ENCODE results near the gene RASSF6. TPM values are rescaled to one million over a fixed set of nuclear protein-coding genes. Genes with fewer than 3 reads are reported as not detected.
"Not testable (repeated sequence)": the region's sequence is repeated elsewhere in the genome, so short reads cannot be mapped to it uniquely, and the experiment has no call there.

The RASSF6 gene
- total RNA-seq, 1 donor, result 1.3 TPM

DNA sequence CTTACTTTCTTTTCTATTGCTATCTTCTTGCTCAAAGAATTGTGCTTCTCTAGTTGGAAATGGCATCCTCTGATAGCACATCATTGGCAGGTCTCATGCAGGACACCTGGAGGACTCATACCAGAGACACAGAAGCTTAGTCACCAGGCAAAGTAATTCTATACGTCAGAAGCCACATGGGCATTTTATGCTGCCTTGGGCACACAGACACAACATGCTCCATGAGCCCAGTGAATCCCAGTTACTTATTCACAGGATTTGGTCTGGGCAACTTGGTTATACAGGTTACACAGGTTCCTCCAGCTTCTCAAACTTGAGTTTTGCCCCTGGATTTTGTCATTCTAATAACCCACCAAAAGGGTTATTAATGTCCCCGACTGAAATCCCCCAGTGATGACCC, 7.1 kb downstream of the RASSF6 start:
- no peak for DNase-seq (ENCODE audit: low read depth in 2 of 3, low spot score in 2 of 3)

DNA sequence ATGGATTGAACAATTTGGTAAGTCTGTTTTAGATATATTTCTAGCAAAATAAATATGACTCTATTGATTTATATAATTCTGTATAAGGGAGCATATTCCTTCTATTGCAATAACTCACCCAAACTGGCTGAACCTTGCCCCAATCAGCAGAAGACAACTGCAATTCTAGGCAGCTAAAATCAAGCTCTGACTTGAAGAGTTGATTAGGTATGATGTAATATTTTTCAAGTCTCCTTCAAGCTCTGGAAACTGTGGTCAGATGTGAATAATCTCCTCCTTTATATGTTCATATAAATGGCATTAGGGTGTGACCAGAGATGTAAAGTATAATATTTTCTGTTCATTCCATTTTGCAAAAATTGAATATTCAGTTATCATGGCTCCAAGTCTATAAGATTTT, 8.2 kb downstream of the RASSF6 start:
- no peak for DNase-seq (ENCODE audit: low read depth in 2 of 3, low spot score in 2 of 3)

DNA sequence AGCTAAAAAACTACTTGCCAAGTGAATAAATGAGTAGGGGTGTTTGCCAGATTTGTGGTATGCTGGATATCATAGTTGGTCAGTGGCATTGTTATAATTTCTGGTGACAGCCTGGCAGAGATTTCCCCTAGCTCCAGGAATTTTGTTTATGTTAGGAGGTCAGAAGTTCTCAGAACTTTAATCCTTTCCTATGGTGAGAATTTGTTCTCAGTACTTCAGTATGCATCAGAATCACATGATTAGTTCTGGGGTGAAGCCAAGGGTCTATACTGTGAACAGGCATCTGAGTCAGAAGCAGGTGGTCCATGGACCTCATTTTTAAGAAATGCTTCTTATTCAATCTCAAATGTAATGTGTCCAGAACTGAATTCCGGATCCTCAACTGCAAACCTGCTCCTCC, 10.5 kb downstream of the RASSF6 start:
- DNase-seq (ENCODE audit: low read depth in 2 of 3, low spot score in 2 of 3), result no peak

DNA sequence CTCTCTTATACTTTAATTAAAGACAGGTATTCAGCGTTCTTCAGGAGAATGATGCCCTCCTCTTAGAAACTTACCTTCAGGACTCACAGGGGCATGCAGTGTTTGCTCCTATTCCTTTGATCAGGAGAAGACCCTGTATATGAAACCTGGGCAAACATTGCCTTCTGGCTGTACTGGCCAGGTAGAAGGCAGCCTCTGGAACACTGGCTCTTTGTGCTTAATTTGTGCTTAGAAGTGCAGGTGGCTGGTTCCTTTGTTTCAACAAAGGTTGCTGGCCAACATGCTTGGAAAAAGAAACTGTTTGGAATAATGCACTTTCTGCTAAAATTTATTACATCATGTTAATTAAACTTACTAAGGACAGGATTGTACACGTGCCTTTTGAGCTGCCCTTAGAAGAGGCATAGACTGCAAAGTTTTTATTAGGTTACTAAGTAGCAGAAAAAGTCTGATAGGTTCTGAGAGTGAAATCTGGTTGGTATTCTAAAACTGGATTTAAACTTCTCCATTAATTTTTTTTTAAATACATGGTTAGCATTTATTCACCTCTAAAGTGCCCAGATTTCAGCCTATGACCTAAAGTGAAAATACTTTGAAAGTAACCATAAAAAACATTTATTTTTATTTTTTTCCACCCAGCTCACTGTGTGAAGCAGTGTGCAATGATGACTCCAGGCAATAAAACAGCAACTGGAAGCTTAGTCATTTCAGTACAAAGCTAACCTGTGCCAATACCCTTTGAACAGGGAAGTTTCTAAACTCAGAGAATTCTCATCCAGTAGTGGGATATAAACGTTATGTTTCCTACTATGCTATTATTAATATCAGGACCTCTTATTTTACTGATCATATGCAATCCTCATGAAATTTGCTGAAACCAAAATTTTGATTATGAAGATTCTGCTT, 11.3 kb downstream of the RASSF6 start:
- DNase-seq (ENCODE audit: low read depth in 2 of 3, low spot score in 2 of 3), result no peak

DNA sequence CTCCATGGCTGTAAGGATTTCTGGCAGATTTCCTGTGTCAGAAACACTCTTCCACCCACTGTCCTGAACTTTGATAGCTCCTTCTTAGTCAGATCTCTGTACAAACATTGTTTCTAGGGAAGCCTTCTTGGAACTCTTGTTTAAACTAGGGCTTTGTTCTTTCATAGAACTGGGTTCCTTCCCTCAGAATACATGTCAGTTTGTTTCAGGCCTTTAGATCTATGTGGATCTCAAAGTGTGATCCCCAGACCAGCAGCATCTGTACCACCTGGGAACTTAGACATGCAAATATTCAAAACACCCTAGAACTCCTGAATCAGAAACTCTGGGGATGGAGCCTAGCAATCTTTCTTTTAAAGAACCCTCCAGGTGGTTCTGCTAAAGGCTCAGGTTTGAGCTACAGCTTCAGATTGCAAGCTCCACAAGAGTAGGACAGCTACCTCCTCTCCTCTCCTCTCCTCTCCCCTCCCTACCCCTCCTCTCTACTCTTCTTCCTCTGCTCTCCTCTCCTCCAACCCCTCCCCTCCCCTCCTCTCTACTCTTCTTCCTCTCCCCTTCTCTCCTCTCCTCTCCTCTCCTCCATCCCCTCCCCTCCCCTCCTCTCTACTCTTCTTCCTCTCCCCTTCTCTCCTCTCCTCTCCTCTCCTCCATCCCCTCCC, 12.7 kb downstream of the RASSF6 start:
- DNase-seq (ENCODE audit: low read depth in 2 of 3, low spot score in 2 of 3), result no peak

DNA sequence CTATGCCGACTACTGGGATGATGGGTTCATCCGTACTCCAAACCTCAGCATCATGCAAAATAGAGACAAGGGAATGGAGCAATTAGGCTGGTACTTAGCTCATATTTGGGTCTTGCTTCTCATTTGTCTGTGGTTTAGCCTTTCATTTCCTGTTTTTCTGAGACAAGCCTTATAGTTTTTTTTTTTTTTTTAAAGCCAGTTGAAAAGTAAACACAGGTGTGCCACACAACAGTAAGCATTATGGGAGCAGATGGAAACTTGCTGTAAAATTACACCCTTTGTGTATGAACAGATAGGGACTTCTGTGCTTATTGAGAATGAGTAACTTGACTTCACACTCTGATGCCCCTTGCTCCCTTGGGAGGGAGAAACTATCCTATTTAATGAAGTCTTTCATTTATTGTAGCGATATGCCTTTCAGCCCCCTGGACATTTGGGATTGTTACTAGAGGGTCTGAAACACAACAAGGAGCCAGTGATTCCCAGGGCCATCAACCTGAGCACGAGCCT, 13.7 kb downstream of the RASSF6 start:
- peak in 1 of 3 donors; percentile 11 for DNase-seq (ENCODE audit: low read depth in 2 of 3, low spot score in 2 of 3)

DNA sequence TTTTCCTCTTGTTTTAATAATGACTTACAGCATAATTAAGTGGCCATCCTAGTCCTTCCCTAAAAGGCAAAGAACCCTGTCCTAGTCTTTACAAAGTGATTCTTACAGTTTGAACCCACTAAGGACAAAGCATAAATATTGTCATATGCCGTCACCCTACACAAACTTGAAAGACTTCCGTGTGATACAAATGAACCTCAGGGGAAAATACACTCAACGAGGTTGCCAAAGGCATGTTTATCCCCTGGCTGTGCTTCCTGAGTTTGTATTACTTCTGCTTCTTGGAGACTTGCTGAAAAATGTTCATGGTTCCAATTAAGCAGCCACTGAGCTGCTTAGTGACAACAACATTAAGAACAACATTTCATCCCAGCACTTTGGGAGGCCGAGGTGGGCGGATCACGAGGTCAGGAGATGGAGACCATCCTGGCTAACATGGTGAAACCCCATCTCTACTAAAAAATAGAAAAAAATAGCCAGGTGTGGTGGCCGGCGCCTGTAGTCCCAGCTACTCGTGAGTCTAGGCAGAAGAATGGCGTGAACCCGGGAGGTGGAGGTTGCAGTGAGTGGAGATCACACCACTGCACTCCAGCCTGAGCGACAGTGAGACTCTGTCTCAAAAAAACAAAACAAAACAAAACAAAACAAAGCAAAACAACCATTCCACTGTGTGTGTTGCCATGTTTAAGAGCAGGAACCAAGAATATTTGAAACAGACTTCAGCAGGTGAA, 16.2 kb downstream of the RASSF6 start:
- DNase-seq (ENCODE audit: low read depth in 2 of 3, low spot score in 2 of 3), result peak in 2 of 3 donors; percentile 40 to 78

DNA sequence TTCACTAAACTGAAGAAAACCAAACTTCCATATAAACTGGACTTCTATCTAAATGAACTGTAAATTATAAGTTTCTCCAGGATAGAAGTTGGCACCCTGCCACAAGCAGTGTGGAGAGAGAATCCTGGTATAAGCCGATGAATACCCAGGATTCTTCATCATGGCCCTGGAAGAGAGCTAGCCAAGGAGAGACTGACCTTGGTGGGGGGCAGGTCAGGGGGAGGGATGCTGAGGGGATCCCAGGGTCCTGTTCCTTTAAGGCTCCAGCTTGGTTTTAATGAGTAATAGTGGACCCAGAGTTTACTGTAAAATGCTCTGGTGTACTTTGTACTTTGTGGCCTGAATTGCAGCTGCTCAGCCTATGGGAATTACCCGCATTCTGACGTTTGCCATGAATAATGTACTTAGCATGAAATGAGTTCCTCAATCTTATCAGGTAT, 16.9 kb downstream of the RASSF6 start:
- peak in 2 of 3 donors; percentile 51 to 71 for DNase-seq (ENCODE audit: low read depth in 2 of 3, low spot score in 2 of 3)

DNA sequence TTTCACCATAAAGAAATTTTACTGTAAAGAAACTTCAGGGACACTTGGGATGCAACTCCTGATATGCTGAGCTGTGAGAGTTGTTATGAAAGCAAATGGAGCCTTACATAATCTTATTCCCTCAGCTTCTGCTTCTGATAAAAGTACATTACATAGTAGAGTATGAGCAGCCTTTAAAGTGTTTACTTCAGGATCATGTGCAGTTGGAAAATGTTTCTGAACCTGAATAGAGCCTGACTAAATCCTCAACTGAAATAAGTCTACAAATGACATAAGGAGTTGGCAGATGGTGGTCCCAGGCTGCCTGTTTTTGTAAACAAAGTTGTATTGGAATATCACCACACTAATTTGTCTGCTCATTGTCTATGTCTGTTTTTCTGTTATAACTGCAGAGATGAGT, 19.3 kb downstream of the RASSF6 start:
- DNase-seq (ENCODE audit: low read depth in 2 of 3, low spot score in 2 of 3), result no peak

DNA sequence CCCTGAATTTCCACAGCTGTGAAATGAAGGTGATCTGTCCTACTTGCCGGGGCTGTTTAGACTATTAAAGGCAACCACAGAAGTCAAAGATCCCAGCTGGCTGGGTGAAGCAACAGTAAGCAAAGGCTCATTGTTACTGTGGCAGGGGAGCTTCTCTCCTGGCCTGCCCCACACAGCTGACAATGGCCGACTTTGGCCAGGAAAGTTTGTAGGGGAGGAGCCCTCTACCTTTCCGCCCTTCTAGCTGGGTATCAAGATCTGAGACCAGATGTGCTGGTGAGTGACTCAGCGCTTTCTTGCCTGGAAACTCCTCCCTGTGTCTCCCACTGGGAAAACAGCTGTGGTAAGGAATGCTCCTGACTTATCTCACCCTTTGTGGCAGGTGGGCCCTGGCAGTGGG, 21.1 kb downstream of the RASSF6 start:
- DNase-seq (ENCODE audit: low read depth in 2 of 3, low spot score in 2 of 3), result no peak

DNA sequence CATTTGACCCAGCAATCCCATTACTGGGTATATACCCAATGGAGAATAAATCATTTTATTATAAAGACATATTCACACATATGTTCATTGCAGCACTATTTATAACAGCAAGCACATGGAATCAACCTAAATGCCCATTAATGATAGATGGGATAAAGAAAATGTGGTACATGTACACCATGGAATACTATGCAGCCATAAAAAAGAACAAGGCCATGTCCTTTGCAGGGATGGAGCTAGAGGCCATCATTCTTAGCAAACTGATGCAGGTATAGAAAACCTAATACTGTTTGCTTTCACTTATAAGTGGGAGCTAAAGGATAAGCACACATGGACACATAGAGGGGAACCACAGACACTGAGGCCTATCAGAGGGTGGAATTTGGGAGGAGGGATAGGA, 22.6 kb downstream of the RASSF6 start:
- DNase-seq (ENCODE audit: low read depth in 2 of 3, low spot score in 2 of 3), result no peak

DNA sequence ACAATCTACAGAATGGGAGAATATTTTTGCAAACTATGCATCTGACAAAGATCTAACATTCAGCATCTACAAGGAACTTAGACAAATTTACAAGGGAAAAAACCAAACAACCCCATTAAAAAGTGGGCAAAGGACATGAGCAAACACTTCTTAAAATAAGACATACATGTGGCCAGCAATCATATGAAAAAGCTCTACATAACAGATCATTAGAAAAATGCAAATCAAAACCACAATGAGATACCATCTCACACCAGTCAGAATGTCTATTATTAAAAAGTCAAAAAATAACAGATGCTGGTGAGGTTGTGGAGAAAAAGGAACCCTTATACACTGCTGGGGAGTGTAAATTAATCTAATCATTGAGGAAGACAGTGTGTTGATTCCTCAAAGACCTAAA, 23.1 kb downstream of the RASSF6 start:
- not testable (repeated sequence) for DNase-seq (ENCODE audit: low read depth in 2 of 3, low spot score in 2 of 3)

DNA sequence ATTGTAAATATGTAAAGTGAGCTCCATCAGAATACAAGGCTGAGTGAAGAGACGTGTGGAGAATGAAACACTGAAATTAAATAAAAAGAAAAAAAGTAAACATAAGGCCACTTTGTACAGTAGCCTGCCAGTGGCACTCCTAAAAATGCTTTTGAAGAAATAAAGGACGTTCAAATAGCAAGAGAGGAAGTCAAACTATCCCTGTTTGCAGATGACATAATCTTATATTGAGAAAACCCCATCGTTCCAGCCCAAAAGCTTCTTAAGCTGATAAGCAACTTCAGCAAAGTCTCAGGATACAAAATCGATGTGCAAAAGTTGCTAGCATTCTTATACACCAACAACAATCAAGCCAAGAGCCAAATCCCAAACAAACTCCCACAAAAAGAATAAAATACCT, 24.2 kb downstream of the RASSF6 start:
- no peak for DNase-seq (ENCODE audit: low read depth in 2 of 3, low spot score in 2 of 3)

DNA sequence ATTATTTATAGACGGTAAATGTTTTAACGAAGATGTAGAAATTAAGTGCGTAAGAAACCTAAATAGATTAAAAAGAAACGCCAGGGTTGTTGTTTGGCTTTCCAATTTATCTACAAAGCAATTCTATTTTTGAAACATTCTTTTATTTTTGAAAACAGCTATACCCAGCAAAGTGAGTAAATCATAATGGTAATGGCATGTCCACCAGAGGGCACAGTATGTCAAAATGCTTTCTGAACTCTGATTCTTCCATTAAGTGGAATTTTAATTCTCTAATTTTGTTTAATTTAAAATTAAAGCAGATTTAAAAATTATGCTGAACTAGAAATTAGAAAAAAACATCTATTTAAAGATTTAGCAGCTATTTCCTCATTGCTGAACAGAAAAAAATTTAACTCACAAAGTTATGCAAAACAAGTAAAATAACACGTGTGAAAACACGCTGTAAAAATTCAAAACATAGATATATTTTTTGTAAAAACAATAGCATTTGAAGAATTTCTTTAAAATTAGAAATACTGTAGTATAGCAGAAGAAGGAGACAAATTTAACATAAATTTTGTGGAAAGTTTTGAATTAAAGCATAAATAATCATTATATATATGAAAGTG, 26.5 kb downstream of the RASSF6 start:
- peak in 2 of 3 donors; percentile 36 to 75 for DNase-seq (ENCODE audit: low read depth in 2 of 3, low spot score in 2 of 3)

DNA sequence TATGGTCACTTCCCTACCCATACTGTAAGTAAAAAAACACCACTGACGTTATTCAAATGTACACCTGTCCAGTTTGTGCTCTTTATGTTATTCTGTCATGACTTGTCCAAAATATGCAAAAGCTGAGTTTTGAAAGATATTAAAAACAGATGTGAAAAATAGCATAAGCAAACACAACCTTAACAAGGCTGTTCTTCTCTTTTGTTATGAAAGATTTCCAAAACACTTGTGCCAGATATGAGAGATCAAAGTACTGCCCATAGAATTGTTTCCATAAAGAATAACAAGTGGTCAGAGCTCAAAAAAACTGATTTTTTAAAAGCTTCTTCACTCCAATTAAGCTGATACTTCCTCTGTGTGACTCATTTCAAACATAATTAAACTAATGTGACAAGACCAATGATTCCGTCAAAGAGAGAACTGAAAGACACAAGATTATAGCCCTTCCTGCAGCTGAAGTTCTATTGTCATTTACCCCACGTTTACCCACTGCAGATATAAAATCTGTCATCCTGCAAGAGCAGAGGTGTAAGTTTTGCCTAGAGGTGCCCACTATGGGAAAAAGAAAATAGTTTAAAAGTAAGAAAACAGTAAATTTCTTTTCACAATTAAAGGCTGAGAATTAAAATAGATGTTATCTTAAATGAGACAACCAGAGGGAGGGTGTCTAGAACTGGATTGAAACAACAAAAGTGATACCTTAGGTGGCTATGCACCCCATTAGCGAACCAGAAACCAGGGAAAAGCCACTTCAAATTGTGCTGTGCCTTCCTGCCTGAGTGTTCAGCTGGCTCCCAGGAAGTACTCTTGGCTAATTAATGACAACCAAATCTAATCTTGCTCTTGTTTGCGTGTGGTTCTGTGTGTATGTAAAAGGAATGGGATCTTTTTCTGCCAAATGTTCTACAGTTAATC, 30.1 kb downstream of the RASSF6 start:
- no peak for DNase-seq (ENCODE audit: low read depth in 2 of 3, low spot score in 2 of 3)

DNA sequence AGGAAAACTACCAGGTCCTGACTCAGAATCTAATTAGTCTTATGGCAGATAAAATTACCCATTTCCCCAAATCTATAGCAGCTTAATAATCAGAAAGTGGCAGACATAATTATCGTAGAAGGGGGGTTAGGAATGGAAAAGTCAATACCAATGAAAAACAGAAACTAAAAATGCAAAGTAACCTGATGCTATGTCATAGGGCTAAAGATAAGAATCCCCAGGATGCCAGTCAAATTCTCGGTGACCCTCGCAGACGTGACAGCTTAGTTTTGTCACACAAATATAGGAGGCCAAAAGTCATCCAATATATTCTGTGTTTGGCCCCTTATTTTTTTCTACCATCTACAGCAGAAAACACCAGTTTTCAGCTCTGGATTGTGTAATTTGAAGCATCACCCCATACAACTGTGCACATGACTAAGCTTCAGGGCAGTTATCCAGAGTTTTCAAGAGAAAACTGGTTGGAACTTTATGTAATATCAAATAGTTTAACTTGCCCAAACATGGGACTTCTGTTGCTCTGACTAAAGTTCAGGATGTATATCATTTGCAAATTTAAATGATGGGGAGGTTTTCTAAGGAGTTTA, 30.9 kb downstream of the RASSF6 start:
- no peak for DNase-seq (ENCODE audit: low read depth in 2 of 3, low spot score in 2 of 3)

DNA sequence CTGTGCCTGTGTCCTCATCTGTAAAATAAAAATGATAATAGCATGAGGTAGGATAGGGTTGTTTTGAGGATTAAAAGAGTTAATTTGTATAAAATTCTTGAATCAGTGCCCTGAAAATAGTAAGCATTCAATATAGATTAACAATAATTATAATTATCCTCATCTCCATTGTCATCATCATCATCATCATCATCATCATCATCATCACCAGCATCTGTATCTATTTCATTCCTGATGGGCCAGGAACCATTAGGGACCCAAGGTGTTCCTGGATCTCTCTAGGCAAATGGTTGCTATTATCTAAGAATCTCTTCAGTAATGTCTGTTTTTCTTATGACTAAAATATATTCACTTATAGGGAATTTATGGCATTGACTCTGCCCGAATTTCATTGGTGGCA, 31.6 kb downstream of the RASSF6 start:
- DNase-seq (ENCODE audit: low read depth in 2 of 3, low spot score in 2 of 3), result no peak

DNA sequence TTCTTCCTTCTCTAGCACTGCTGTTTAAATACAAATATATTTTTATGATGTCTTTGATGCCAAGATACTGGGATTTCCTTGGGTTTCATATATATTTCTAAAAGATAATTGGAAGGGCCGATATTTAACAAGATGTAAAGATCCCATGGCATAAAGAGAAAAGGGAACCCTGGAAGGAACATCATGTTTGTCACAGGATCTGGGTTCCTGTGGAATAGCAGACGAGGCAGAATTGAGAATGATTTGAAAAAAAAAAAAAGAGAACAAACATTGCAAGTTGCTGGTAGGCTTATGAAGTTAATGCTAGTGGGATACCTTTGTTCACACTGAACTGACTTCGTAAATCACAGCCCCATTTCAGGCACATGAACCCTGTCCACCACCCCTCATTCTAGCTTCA, 33.6 kb downstream of the RASSF6 start:
- DNase-seq (ENCODE audit: low read depth in 2 of 3, low spot score in 2 of 3), result no peak

DNA sequence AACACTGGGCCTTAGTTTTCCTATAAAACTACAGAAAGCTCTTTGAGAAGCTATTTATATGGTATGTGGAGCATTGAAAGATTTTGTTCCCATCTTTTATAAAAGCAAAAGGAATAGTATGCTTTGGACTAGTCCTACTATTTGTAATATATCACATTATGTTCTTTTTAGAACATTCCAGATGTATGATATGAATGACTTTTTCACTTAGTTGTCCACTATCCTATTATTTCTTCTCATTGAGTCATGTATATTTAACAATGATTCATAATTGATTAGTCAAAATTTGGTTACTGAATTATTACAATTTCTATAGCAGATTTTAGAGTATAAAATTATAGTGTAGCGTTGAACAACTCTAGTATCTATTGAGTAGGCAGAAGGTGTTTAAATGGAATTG, 34.2 kb downstream of the RASSF6 start:
- no peak for DNase-seq (ENCODE audit: low read depth in 2 of 3, low spot score in 2 of 3)

Measured in hematopoietic multipotent progenitor cell (in vitro differentiated cells).